Measurements from ENCODE around the gene HKDC1. TPM values are rescaled to one million over a fixed set of nuclear protein-coding genes. Genes with fewer than 3 reads are reported as not detected.

Gene HKDC1
- total RNA-seq, 1 experiment from 2014 or later: not detected

Other genes starting within 250 kb of the HKDC1 start
- 11.6 and 17.5 TPM in 2 replicates for gene KIFBP, start 231.5 kb upstream of the HKDC1 start, total RNA-seq (2014; rRNA removed; shearing (Covaris generic); ENCODE audit: low replicate concordance)
- gene SRGN, start 132.2 kb upstream of the HKDC1 start, total RNA-seq (2014; rRNA removed; shearing (Covaris generic); ENCODE audit: low replicate concordance): 18.3 and 56.4 TPM in 2 replicates
- gene VPS26A, start 96.2 kb upstream of the HKDC1 start, total RNA-seq (2014; rRNA removed; shearing (Covaris generic); ENCODE audit: low replicate concordance): 9.4 and 28.3 TPM in 2 replicates
- 37.6 and 42.0 TPM in 2 replicates for gene SUPV3L1, start 40.1 kb upstream of the HKDC1 start, total RNA-seq (2014; rRNA removed; shearing (Covaris generic); ENCODE audit: low replicate concordance)
- 54.6 and 86.5 TPM in 2 replicates for gene HK1, start 58.2 kb downstream of the HKDC1 start, total RNA-seq (2014; rRNA removed; shearing (Covaris generic); ENCODE audit: low replicate concordance)
- gene TACR2, start 196.6 kb downstream of the HKDC1 start, total RNA-seq (2014; rRNA removed; shearing (Covaris generic); ENCODE audit: low replicate concordance): 1.9 TPM in 1 of 2 replicates, not detected in the other
- gene TSPAN15, start 231.1 kb downstream of the HKDC1 start, total RNA-seq (2014; rRNA removed; shearing (Covaris generic); ENCODE audit: low replicate concordance): 0.97 and 1.6 TPM in 2 replicates

Data from Karpas-422 (cell line).